HG02981 (cell line): Measurements from ENCODE around the gene TEAD4.

Experiments used
- ATAC-seq: cut with Tn5 transposase; IDR thresholded peaks from one replicate; pipeline ENCODE4 v1.9.1; 2021; ENCODE audit warnings: mild to moderate bottlenecking, moderate library complexity; ENCODE audit not compliant: unreplicated experiment

TEAD4 gene

GRCh38 chr12:3028108-3028507, 68.9 kb downstream of the TEAD4 start:
- no peak for ATAC-seq

- no peak for ATAC-seq
Measured at GRCh38 chr12:3030821-3031429, 71.7 kb downstream of the TEAD4 start.

GRCh38 chr12:3032161-3032560, 73.0 kb downstream of the TEAD4 start:
- no peak for ATAC-seq

GRCh38 chr12:3032770-3033538, 73.8 kb downstream of the TEAD4 start:
- no peak for ATAC-seq

GRCh38 chr12:3033539-3033867, 74.3 kb downstream of the TEAD4 start:
- ATAC-seq = no peak

- peak; percentile 80 for ATAC-seq
Measured at GRCh38 chr12:3034067-3034750, 75.0 kb downstream of the TEAD4 start.

GRCh38 chr12:3035171-3035570, 76.0 kb downstream of the TEAD4 start:
- ATAC-seq = no peak

GRCh38 chr12:3035815-3036702, 76.9 kb downstream of the TEAD4 start:
- ATAC-seq = no peak

- no peak for ATAC-seq
Measured at GRCh38 chr12:3036901-3037600, 77.9 kb downstream of the TEAD4 start.

GRCh38 chr12:3038166-3038565, 79.0 kb downstream of the TEAD4 start:
- ATAC-seq = no peak

GRCh38 chr12:3038926-3039510, 79.8 kb downstream of the TEAD4 start:
- no peak for ATAC-seq

GRCh38 chr12:3040026-3040656, 80.9 kb downstream of the TEAD4 start:
- ATAC-seq = no peak

GRCh38 chr12:3040663-3041544, 81.7 kb downstream of the TEAD4 start:
- ATAC-seq = no peak

GRCh38 chr12:3041558-3042164, 82.5 kb downstream of the TEAD4 start:
- peak; percentile 76 for ATAC-seq

GRCh38 chr12:3042394-3042793, 83.2 kb downstream of the TEAD4 start:
- ATAC-seq = no peak

GRCh38 chr12:3042826-3043225, 83.6 kb downstream of the TEAD4 start:
- no peak for ATAC-seq

GRCh38 chr12:3043406-3043805, 84.2 kb downstream of the TEAD4 start:
- ATAC-seq = no peak

GRCh38 chr12:3044141-3044630, 85.0 kb downstream of the TEAD4 start:
- no peak for ATAC-seq
